Neural cell (in vitro differentiated cells): Measurements from ENCODE around the gene HTATSF1. TPM values are rescaled to one million over a fixed set of nuclear protein-coding genes. Genes with fewer than 3 reads are reported as not detected.

ENCODE experiments used
- H2AFZ ChIP-seq: fragments of 200-600, 300-800 bp; sonication (generic), shearing (Covaris generic); 2 replicates; pipeline ENCODE4 v1.6.0; 2014; ENCODE audit warnings: low read depth, mild to moderate bottlenecking, antibody characterized with exemption, low read length, moderate library complexity
- H3F3A ChIP-seq: fragments of 200-600 bp; shearing (Covaris generic); 2 replicates; pipeline ENCODE4 v1.6.1; 2016; ENCODE audit warnings: mild to moderate bottlenecking, moderate library complexity, mixed read lengths, antibody characterized with exemption, low read length; ENCODE audit not compliant: insufficient read depth, poor library complexity, severe bottlenecking
- H3K27ac ChIP-seq: fragments of 200-600, 300-800 bp; sonication (generic), shearing (Covaris generic); 2 replicates; pipeline ENCODE4 v1.5.1; 2014; ENCODE audit warnings: mild to moderate bottlenecking, low read length, moderate library complexity
- H3K27me3 ChIP-seq: fragments of 300-800, 200-600 bp; sonication (generic), shearing (Covaris generic); 2 replicates; pipeline ENCODE4 v1.6.0; 2014; ENCODE audit warnings: mild to moderate bottlenecking, low read depth, low read length, moderate library complexity; ENCODE audit not compliant: insufficient read depth
- H3K36me3 ChIP-seq: fragments of 300-800, 200-600 bp; sonication (generic), shearing (Covaris generic); 2 replicates; pipeline ENCODE4 v1.5.1; 2014; ENCODE audit warnings: mild to moderate bottlenecking, antibody characterized with exemption, low read length, moderate library complexity; ENCODE audit not compliant: insufficient read depth
- H3K4me2 ChIP-seq: fragments of 300-800, 200-600 bp; sonication (generic), shearing (Covaris generic); 2 replicates; pipeline ENCODE4 v1.6.0; 2014; ENCODE audit warnings: mild to moderate bottlenecking, low read length
- H3K4me3 ChIP-seq: fragments of 300-800, 200-600 bp; sonication (generic), shearing (Covaris generic); 2 replicates; pipeline ENCODE4 v1.5.1; 2014; ENCODE audit warnings: mild to moderate bottlenecking, low read length, moderate library complexity
- H3K79me2 ChIP-seq: fragments of 200-600 bp; shearing (Covaris generic); replicated peaks from 2 replicates; pipeline ENCODE4 v1.6.0; 2014; ENCODE audit warnings: mild to moderate bottlenecking, low read length, moderate library complexity; ENCODE audit not compliant: insufficient read depth
- H3K9ac ChIP-seq: fragments of 300-800, 200-600 bp; sonication (generic), shearing (Covaris generic); 2 replicates; pipeline ENCODE4 v1.6.1; 2016; ENCODE audit warnings: mild to moderate bottlenecking, low read length, mixed read lengths
- H3K9me2 ChIP-seq: fragments of 200-600 bp; shearing (Covaris generic); 2 replicates; pipeline ENCODE4 v1.6.1; 2016; ENCODE audit warnings: mild to moderate bottlenecking, low read length, mixed read lengths; ENCODE audit not compliant: insufficient read depth
- H3K9me3 ChIP-seq: fragments of 200-600, 300-800 bp; sonication (generic), shearing (Covaris generic); 2 replicates; pipeline ENCODE4 v1.6.1; 2016; ENCODE audit warnings: mild to moderate bottlenecking, mixed run types, low read length, moderate library complexity, mixed read lengths
- H4K20me1 ChIP-seq: fragments of 200-600 bp; shearing (Covaris generic); 2 replicates; pipeline ENCODE4 v1.6.1; 2016; ENCODE audit warnings: mild to moderate bottlenecking, mixed run types; ENCODE audit not compliant: insufficient read depth
- EP300 ChIP-seq: fragments of 450-650 bp; conservative IDR thresholded peaks from 2 replicates; pipeline ENCODE4 v1.6.1; 2014; ENCODE audit warnings: antibody characterized with exemption, mild to moderate bottlenecking, moderate library complexity; ENCODE audit not compliant: poor library complexity, severe bottlenecking
- EZH2 ChIP-seq: fragments of 200-600, 300-800 bp; shearing (Covaris generic), sonication (generic); IDR thresholded peaks from 2 replicates; pipeline ENCODE4 v1.6.1; 2014; ENCODE audit warnings: antibody characterized with exemption, low read length, borderline replicate concordance, mild to moderate bottlenecking; ENCODE audit not compliant: insufficient read depth, poor library complexity, severe bottlenecking
- MXI1 ChIP-seq: fragments of 450-650 bp; conservative IDR thresholded peaks from 2 replicates; pipeline ENCODE4 v1.6.1; 2014; ENCODE audit warnings: antibody characterized with exemption, mild to moderate bottlenecking; ENCODE audit not compliant: poor library complexity, severe bottlenecking
- POLR2AphosphoS5 ChIP-seq: IDR thresholded peaks from 2 replicates; pipeline ENCODE4 v1.6.1; 2012
- RAD21 ChIP-seq: fragments of 450-650 bp; conservative IDR thresholded peaks from 2 replicates; pipeline ENCODE4 v1.6.1; 2014; ENCODE audit warnings: antibody characterized with exemption, mild to moderate bottlenecking, moderate library complexity
- REST ChIP-seq: IDR thresholded peaks from 2 replicates; pipeline ENCODE4 v1.6.1; 2012; ENCODE audit warnings: borderline replicate concordance
- SMC3 ChIP-seq: fragments of 450-650 bp; conservative IDR thresholded peaks from 2 replicates; pipeline ENCODE4 v1.6.1; 2014; ENCODE audit warnings: antibody characterized with exemption, mild to moderate bottlenecking, moderate library complexity; ENCODE audit not compliant: poor library complexity
- TAF1 ChIP-seq: IDR thresholded peaks from 2 replicates; pipeline ENCODE4 v1.6.1; 2012; ENCODE audit warnings: low read depth
- polyA plus RNA-seq: library from polyadenylated mRNA; depleted of rRNA; stranded (reverse); fragments of >200 nt; gene quantifications from 2 replicates; pipeline ENCODE4 v1.2.3, GENCODE V29; 2014
- TF ChIP-seq, protein P1 (sequence below): fragments of 450-650 bp; IDR thresholded peaks from 2 replicates; pipeline ENCODE4 v1.5.1; 2014; ENCODE audit warnings: antibody characterized with exemption, mild to moderate bottlenecking, moderate library complexity; ENCODE audit not compliant: poor library complexity, severe bottlenecking

Gene HTATSF1
- polyA plus RNA-seq, 1 donor from 2014 or later, result 137 TPM

GRCh38 chrX:136551410-136551809 is 54.0 kb downstream of the HTATSF1 start:
- Histone ChIP-seq H3K27me3 (no peaks in the 10 kb centered on the region), H3K4me2 (no peak overlapping the region), H3K79me2 (no peaks in the 10 kb centered on the region), H3K36me3 (no peaks in the 10 kb centered on the region), H3K27ac (no peak overlapping the region), H3K9ac (no peak overlapping the region), H3K4me3 (no peak overlapping the region), H2AFZ (no peak overlapping the region), H4K20me1 (no peaks in the 10 kb centered on the region), H3K9me3 (no peaks in the 10 kb centered on the region), H3K9me2 (no peaks in the 10 kb centered on the region), H3F3A (no peaks in the 10 kb centered on the region)
- no peak for TF ChIP-seq EP300
- no peak for TF ChIP-seq TAF1
- no peak for TF ChIP-seq RAD21
- TF ChIP-seq SMC3, result no peak
- TF ChIP-seq REST, result no peak
- TF ChIP-seq POLR2AphosphoS5, result no peak
- TF ChIP-seq EZH2, result no peak
- no peak for TF ChIP-seq MXI1
- TF ChIP-seq, protein P1, sequence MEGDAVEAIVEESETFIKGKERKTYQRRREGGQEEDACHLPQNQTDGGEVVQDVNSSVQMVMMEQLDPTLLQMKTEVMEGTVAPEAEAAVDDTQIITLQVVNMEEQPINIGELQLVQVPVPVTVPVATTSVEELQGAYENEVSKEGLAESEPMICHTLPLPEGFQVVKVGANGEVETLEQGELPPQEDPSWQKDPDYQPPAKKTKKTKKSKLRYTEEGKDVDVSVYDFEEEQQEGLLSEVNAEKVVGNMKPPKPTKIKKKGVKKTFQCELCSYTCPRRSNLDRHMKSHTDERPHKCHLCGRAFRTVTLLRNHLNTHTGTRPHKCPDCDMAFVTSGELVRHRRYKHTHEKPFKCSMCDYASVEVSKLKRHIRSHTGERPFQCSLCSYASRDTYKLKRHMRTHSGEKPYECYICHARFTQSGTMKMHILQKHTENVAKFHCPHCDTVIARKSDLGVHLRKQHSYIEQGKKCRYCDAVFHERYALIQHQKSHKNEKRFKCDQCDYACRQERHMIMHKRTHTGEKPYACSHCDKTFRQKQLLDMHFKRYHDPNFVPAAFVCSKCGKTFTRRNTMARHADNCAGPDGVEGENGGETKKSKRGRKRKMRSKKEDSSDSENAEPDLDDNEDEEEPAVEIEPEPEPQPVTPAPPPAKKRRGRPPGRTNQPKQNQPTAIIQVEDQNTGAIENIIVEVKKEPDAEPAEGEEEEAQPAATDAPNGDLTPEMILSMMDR, result no peak

DNA sequence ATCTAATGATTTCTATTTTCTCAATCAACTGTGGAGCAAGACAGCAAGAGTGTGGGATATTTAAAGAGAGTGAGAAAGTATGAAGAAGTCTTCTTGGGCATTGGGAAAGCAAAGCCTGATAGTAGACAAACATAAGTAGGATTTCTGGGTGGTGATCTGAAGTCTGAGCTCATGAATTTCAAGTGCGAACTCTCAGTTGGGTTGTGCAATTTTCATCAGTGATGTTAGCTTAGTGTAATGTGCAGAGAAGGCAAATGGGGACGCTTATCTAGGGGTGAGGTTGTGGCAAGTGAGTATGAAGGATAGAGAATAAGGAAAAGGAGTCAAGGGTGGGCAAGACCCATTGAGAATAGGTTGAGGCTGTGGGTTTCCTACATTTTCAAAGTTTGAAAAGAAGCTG is 58.3 kb downstream of the HTATSF1 start:
- H3K9me3 ChIP-seq, result no peaks in the 10 kb centered on the region
- no peaks in the 10 kb centered on the region for H3K36me3 ChIP-seq
- H3K27ac ChIP-seq, result no peak overlapping the region
- TF ChIP-seq MXI1 (no peak), EP300 (no peak), RAD21 (no peak), TAF1 (no peak), EZH2 (no peak), REST (no peak), POLR2AphosphoS5 (no peak), SMC3 (no peak)
- TF ChIP-seq, protein P1, result no peak
- H4K20me1 ChIP-seq, result no peaks in the 10 kb centered on the region
- no peaks in the 10 kb centered on the region for H3K9me2 ChIP-seq
- H3K9ac ChIP-seq, result no peak overlapping the region
- no peak overlapping the region for H3K4me2 ChIP-seq
- no peaks in the 10 kb centered on the region for H3K27me3 ChIP-seq
- no peak overlapping the region for H3K4me3 ChIP-seq
- H3K79me2 ChIP-seq, result no peaks in the 10 kb centered on the region
- no peak overlapping the region for H2AFZ ChIP-seq
- no peaks in the 10 kb centered on the region for H3F3A ChIP-seq
